ENCODE data around the gene DEF6.

The DEF6 gene

GRCh38 chr6:35291491-35291890 is 6.1 kb upstream of the DEF6 start:
- TF ChIP-seq JUND (IDR thresholded peaks at IDR 0.05; ENCODE audit: low read depth), result no peak
- DNase-seq (ENCODE audit: low read depth in 1 of 2, low spot score in 1 of 2), result no peak
- in situ Hi-C loops (cut with HindIII; ENCODE audit: low pct_unique_long_range_greater_than_20kb, low sequenced_read_pairs), result no loop called here

GRCh38 chr6:35292494-35292893 is 5.1 kb upstream of the DEF6 start:
- in situ Hi-C loops (cut with HindIII; ENCODE audit: low pct_unique_long_range_greater_than_20kb, low sequenced_read_pairs), result no loop called here
- DNase-seq (ENCODE audit: low read depth in 1 of 2, low spot score in 1 of 2), result no peak
- TF ChIP-seq JUND (IDR thresholded peaks at IDR 0.05; ENCODE audit: low read depth), result no peak

GRCh38 chr6:35293681-35294080 is 3.9 kb upstream of the DEF6 start:
- in situ Hi-C loops (cut with HindIII; ENCODE audit: low pct_unique_long_range_greater_than_20kb, low sequenced_read_pairs), result no loop called here
- TF ChIP-seq JUND (IDR thresholded peaks at IDR 0.05; ENCODE audit: low read depth), result no peak
- DNase-seq (ENCODE audit: low read depth in 1 of 2, low spot score in 1 of 2), result no peak

- in situ Hi-C loops (cut with HindIII; ENCODE audit: low pct_unique_long_range_greater_than_20kb, low sequenced_read_pairs), result no loop called here
- peak; percentile 65 to 80 for DNase-seq (ENCODE audit: low read depth in 1 of 2, low spot score in 1 of 2)
- no peak for TF ChIP-seq JUND (IDR thresholded peaks at IDR 0.05; ENCODE audit: low read depth)
Measured at GRCh38 chr6:35294308-35294945, 3.2 kb upstream of the DEF6 start.

- no peak for TF ChIP-seq JUND (IDR thresholded peaks at IDR 0.05; ENCODE audit: low read depth)
- DNase-seq (ENCODE audit: low read depth in 1 of 2, low spot score in 1 of 2), result no peak
- in situ Hi-C loops (cut with HindIII; ENCODE audit: low pct_unique_long_range_greater_than_20kb, low sequenced_read_pairs), result no loop called here
Measured at GRCh38 chr6:35295036-35295435, 2.6 kb upstream of the DEF6 start.

GRCh38 chr6:35295521-35296315 is 1.9 kb upstream of the DEF6 start:
- no peak for DNase-seq (ENCODE audit: low read depth in 1 of 2, low spot score in 1 of 2)
- no peak for TF ChIP-seq JUND (IDR thresholded peaks at IDR 0.05; ENCODE audit: low read depth)
- in situ Hi-C loops (cut with HindIII; ENCODE audit: low pct_unique_long_range_greater_than_20kb, low sequenced_read_pairs), result no loop called here

- in situ Hi-C loops (cut with HindIII; ENCODE audit: low pct_unique_long_range_greater_than_20kb, low sequenced_read_pairs), result no loop called here
- no peak for TF ChIP-seq JUND (IDR thresholded peaks at IDR 0.05; ENCODE audit: low read depth)
- no peak for DNase-seq (ENCODE audit: low read depth in 1 of 2, low spot score in 1 of 2)
Measured at GRCh38 chr6:35296931-35297600, 552 bp upstream of the DEF6 start.

- in situ Hi-C loops (cut with HindIII; ENCODE audit: low pct_unique_long_range_greater_than_20kb, low sequenced_read_pairs), result no loop called here
- DNase-seq (ENCODE audit: low read depth in 1 of 2, low spot score in 1 of 2), result no peak
- TF ChIP-seq JUND (IDR thresholded peaks at IDR 0.05; ENCODE audit: low read depth), result no peak
Measured at GRCh38 chr6:35298625-35299140, 1.1 kb downstream of the DEF6 start.

GRCh38 chr6:35299674-35300073 is 2.1 kb downstream of the DEF6 start:
- TF ChIP-seq JUND (IDR thresholded peaks at IDR 0.05; ENCODE audit: low read depth), result no peak
- DNase-seq (ENCODE audit: low read depth in 1 of 2, low spot score in 1 of 2), result no peak
- in situ Hi-C loops (cut with HindIII; ENCODE audit: low pct_unique_long_range_greater_than_20kb, low sequenced_read_pairs), result no loop called here

- DNase-seq (ENCODE audit: low read depth in 1 of 2, low spot score in 1 of 2), result no peak
- in situ Hi-C loops (cut with HindIII; ENCODE audit: low pct_unique_long_range_greater_than_20kb, low sequenced_read_pairs), result no loop called here
- TF ChIP-seq JUND (IDR thresholded peaks at IDR 0.05; ENCODE audit: low read depth), result no peak
Measured at GRCh38 chr6:35300848-35301247, 3.2 kb downstream of the DEF6 start.

GRCh38 chr6:35302604-35303241 is 5.1 kb downstream of the DEF6 start:
- in situ Hi-C loops (cut with HindIII; ENCODE audit: low pct_unique_long_range_greater_than_20kb, low sequenced_read_pairs), result no loop called here
- no peak for DNase-seq (ENCODE audit: low read depth in 1 of 2, low spot score in 1 of 2)
- no peak for TF ChIP-seq JUND (IDR thresholded peaks at IDR 0.05; ENCODE audit: low read depth)

GRCh38 chr6:35304299-35304698 is 6.7 kb downstream of the DEF6 start:
- in situ Hi-C loops (cut with HindIII; ENCODE audit: low pct_unique_long_range_greater_than_20kb, low sequenced_read_pairs), result no loop called here
- DNase-seq (ENCODE audit: low read depth in 1 of 2, low spot score in 1 of 2), result peak in 1 of 2 experiments; percentile 41
- TF ChIP-seq JUND (IDR thresholded peaks at IDR 0.05; ENCODE audit: low read depth), result no peak

Data from T47D (cell line).